ENCODE measurements around the gene ALKBH8.
A peak's percentile ranks its signal among the peaks of the same experiment; 100 is the strongest.

ALKBH8 gene

DNA sequence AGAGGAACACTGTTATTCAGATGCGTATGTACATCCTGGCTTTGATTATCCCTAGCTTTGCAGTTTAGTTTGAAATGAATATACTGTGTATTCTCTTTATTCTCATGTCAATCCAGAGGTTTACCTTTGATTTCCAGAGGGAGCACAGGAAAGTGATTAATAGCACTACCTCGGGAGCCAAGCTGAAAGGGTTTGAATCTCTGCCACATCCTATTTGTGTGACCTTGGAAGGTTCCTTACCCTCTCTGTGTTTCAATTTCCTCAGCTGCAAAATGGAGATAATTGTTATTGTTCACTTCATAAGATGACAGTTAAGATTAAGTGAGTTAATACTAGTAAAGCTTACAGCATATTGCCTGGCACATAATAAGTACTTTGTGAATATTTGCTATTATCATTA lies 43.3 kb upstream of the ALKBH8 start (continued):
- no peak for TF ChIP-seq ZNF335 (tag by site-specific recombination; conservative IDR thresholded peaks at IDR 0.05)
- TF ChIP-seq ZSCAN30 (tag by site-specific recombination; IDR thresholded peaks at IDR 0.05) = no peak
- TF ChIP-seq ZNF214 (tag by site-specific recombination; IDR thresholded peaks at IDR 0.05; ENCODE audit: borderline replicate concordance) = no peak

DNA sequence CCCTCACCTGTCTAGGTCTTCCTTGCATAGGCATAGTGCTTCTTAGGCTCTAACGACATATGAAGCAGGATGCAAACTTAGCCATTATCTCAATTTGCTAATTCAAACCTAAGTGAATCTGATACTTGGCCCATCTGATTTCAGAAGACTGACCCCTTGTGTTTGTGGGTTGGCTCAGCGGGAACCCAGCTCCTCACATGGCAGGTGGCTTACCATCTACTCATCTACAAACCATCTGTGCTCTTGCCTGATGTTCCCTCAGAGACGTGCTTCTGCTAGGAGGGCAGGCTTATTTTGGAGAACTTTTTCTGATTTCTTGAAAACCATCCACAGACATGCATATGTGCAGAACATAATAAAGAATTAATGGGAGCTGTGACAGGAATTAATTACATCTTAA lies 40.6 kb upstream of the ALKBH8 start:
- POLR2A ChIA-PET = interaction anchor here (0.5 kb wide), 1 partner anchor 9 kb away, joined by 5 read pairs; no protein-coding TSS in a partner anchor
- CTCF ChIA-PET = interaction anchor here (1.1 to 1.6 kb wide), 3 partner anchors 15 to 57 kb away, joined by 4 to 6 read pairs (median 4); no protein-coding TSS in a partner anchor
- no peaks in the 10 kb centered on the region for H3K4me1 ChIP-seq (ENCODE audit: control insufficient read depth, insufficient read depth, low read length)
- no peak overlapping the region for H3K4me3 ChIP-seq (ENCODE audit: low read depth, low read length)
- no peaks in the 10 kb centered on the region for H3K9me3 ChIP-seq (ENCODE audit: control insufficient read depth, insufficient read depth, low read depth, low read length)
- no peak overlapping the region for H3K27ac ChIP-seq (ENCODE audit: extremely low read depth, low read depth, low read length)
- TF ChIP-seq ZNF624 (tag by site-specific recombination; IDR thresholded peaks at IDR 0.05) = no peak
- TF ChIP-seq ZBTB21 (tag by site-specific recombination; IDR thresholded peaks at IDR 0.05) = no peak
- TF ChIP-seq MZF1 (tag by site-specific recombination; IDR thresholded peaks at IDR 0.05; ENCODE audit: borderline replicate concordance) = no peak
- TF ChIP-seq ZNF23 (tag by site-specific recombination; IDR thresholded peaks at IDR 0.05; ENCODE audit: borderline replicate concordance) = no peak
- no peak for TF ChIP-seq ZSCAN23 (tag by site-specific recombination; IDR thresholded peaks at IDR 0.05)
- H3K36me3 ChIP-seq (ENCODE audit: control insufficient read depth in 2 of 2, insufficient read depth in 1 of 2, low read length in 2 of 2) = no peaks in the 10 kb centered on the region

DNA sequence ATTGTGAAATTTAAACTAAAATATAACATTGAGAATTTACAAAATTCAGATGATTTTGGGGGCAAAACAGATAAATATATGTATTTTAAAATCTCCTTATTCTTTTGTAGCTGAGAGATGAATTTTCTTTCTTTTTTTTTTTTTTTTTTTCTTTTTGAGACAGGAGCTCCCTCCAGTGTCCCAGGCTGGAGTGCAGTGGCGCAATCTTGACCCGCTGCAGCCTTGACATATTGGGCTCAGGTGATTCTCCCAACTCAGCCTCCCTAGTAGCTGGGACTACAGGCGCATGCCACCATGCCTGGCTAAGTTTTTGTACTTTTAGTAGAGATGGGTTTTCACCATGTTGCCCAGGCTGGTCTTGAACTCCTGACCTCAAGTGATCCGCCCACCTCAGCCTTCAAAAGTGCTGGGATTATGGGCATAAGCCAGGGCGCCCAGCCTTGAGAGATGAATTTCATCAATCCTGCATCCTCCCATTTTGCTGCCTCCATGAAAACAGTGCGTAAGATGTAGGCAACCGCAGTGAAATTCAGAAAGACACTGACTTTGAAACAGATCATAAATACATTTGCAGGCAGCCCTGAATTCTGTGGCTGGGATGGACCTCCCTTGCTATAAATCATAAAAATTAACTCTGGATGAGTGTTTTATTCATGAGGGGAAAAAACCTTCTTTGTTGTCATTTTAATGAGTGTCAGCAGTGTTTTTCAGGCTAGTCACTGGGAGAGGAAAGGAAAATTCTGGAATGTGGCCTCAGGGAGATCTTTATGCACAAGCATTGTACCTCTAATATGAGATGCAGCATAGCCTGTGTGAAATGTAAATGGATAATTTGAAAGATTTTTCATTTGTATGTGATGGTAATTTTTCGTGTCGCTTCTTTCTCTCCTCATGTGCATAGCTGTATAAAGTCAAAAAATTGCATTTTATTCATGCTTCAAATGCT lies 39.8 kb upstream of the ALKBH8 start:
- H3K36me3 ChIP-seq (ENCODE audit: control insufficient read depth in 2 of 2, insufficient read depth in 1 of 2, low read length in 2 of 2) = no peaks in the 10 kb centered on the region
- CTCF ChIA-PET = interaction anchor here (0.6 to 1.1 kb wide), 3 partner anchors 9 to 167 kb away, joined by 3 to 5 read pairs (median 4); no protein-coding TSS in a partner anchor
- no peak overlapping the region for H3K4me3 ChIP-seq (ENCODE audit: low read depth, low read length)
- TF ChIP-seq ZNF664 (tag by site-specific recombination; IDR thresholded peaks at IDR 0.05) (no peak), ZNF791 (tag by site-specific recombination; IDR thresholded peaks at IDR 0.05) (no peak)
- TF ChIP-seq, protein P1, sequence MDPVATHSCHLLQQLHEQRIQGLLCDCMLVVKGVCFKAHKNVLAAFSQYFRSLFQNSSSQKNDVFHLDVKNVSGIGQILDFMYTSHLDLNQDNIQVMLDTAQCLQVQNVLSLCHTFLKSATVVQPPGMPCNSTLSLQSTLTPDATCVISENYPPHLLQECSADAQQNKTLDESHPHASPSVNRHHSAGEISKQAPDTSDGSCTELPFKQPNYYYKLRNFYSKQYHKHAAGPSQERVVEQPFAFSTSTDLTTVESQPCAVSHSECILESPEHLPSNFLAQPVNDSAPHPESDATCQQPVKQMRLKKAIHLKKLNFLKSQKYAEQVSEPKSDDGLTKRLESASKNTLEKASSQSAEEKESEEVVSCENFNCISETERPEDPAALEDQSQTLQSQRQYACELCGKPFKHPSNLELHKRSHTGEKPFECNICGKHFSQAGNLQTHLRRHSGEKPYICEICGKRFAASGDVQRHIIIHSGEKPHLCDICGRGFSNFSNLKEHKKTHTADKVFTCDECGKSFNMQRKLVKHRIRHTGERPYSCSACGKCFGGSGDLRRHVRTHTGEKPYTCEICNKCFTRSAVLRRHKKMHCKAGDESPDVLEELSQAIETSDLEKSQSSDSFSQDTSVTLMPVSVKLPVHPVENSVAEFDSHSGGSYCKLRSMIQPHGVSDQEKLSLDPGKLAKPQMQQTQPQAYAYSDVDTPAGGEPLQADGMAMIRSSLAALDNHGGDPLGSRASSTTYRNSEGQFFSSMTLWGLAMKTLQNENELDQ (tag by site-specific recombination; IDR thresholded peaks at IDR 0.05; ENCODE audit: low read depth) = no peak
- no peaks in the 10 kb centered on the region for H3K9me3 ChIP-seq (ENCODE audit: control insufficient read depth, insufficient read depth, low read depth, low read length)
- POLR2A ChIA-PET = interaction anchor here (0.5 kb wide), 1 partner anchor 10 kb away, joined by 5 read pairs; no protein-coding TSS in a partner anchor
- H3K27ac ChIP-seq (ENCODE audit: extremely low read depth, low read depth, low read length) = no peak overlapping the region
- no peaks in the 10 kb centered on the region for H3K4me1 ChIP-seq (ENCODE audit: control insufficient read depth, insufficient read depth, low read length)

DNA sequence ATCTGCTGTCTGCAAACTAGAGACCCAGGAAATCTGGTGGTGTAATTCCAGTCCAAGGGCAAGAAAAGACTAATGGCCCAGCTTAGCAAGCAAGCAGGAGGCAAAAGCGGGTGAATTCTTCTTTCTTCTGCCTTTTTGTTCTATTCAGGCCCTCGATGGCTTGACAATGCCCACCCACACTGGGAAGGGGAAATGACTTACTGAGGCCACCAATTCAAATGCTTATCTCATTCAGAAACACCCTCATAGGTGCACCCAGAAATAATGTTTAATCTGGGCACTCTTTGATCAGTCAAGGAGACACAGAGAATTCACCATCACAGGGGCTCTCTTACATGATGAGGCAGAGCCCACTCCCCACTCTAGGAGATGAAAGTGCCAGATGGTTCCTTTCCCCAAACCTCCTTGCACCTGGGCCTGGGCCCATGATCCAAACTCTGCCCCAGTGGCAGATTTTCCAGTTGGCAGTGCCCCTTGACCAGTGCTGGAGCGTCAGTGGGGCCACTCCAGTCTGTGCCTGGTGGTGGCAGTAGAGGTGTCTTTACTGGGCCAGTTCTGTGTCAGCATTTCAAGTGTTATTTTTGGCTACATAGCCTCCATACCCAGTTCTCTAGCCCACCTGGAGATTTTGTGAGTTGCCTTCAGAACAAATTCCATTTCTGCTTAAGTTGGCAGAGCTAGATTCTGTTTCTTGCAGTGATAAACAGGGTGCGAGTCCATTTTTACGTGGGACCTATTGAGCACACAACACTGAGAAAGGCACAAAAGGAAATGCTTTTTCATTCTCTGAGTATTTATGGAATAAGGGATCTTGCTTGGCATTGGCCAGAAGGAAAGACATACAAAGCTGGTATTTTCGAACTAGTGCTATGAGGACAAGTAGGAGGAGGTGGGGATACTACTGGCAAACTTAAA lies 32.9 kb upstream of the ALKBH8 start:
- no peaks in the 10 kb centered on the region for H3K9me3 ChIP-seq (ENCODE audit: control insufficient read depth, insufficient read depth, low read depth, low read length)
- no peak overlapping the region for H3K27ac ChIP-seq (ENCODE audit: extremely low read depth, low read depth, low read length)
- no peak overlapping the region for H3K4me3 ChIP-seq (ENCODE audit: low read depth, low read length)
- ChIA-PET POLR2A (no interaction called here), CTCF (interaction anchor here (0.6 to 1.2 kb wide), 8 partner anchors 8 to 1967 kb away, joined by 3 to 10 read pairs (median 4); no protein-coding TSS in a partner anchor)
- no peaks in the 10 kb centered on the region for H3K36me3 ChIP-seq (ENCODE audit: control insufficient read depth in 2 of 2, insufficient read depth in 1 of 2, low read length in 2 of 2)
- no peaks in the 10 kb centered on the region for H3K4me1 ChIP-seq (ENCODE audit: control insufficient read depth, insufficient read depth, low read length)
- TF ChIP-seq, protein P2, sequence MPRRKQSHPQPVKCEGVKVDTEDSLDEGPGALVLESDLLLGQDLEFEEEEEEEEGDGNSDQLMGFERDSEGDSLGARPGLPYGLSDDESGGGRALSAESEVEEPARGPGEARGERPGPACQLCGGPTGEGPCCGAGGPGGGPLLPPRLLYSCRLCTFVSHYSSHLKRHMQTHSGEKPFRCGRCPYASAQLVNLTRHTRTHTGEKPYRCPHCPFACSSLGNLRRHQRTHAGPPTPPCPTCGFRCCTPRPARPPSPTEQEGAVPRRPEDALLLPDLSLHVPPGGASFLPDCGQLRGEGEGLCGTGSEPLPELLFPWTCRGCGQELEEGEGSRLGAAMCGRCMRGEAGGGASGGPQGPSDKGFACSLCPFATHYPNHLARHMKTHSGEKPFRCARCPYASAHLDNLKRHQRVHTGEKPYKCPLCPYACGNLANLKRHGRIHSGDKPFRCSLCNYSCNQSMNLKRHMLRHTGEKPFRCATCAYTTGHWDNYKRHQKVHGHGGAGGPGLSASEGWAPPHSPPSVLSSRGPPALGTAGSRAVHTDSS (tag by site-specific recombination; IDR thresholded peaks at IDR 0.05) = no peak
- TF ChIP-seq ZNF23 (tag by site-specific recombination; IDR thresholded peaks at IDR 0.05; ENCODE audit: borderline replicate concordance) = no peak
- TF ChIP-seq ZNF239 (tag by site-specific recombination; IDR thresholded peaks at IDR 0.05) = no peak
- no peak for TF ChIP-seq ZNF621 (tag by site-specific recombination; IDR thresholded peaks at IDR 0.05)
- TF ChIP-seq ZNF350 (tag by site-specific recombination; IDR thresholded peaks at IDR 0.05) = no peak
- TF ChIP-seq KLF8 (tag by site-specific recombination; IDR thresholded peaks at IDR 0.05) = no peak
- TF ChIP-seq, protein P3, sequence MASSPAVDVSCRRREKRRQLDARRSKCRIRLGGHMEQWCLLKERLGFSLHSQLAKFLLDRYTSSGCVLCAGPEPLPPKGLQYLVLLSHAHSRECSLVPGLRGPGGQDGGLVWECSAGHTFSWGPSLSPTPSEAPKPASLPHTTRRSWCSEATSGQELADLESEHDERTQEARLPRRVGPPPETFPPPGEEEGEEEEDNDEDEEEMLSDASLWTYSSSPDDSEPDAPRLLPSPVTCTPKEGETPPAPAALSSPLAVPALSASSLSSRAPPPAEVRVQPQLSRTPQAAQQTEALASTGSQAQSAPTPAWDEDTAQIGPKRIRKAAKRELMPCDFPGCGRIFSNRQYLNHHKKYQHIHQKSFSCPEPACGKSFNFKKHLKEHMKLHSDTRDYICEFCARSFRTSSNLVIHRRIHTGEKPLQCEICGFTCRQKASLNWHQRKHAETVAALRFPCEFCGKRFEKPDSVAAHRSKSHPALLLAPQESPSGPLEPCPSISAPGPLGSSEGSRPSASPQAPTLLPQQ (tag by site-specific recombination; IDR thresholded peaks at IDR 0.05) = 0 out of 2 replicates have a peak, but pooled peaks have one; percentile 36
- no peak for TF ChIP-seq HOXD13 (CRISPR knock-in tag; IDR thresholded peaks at IDR 0.05; ENCODE audit: borderline replicate concordance)
- TF ChIP-seq ZNF654 (tag by site-specific recombination; IDR thresholded peaks at IDR 0.05; ENCODE audit: low read depth) = peak; percentile 42

All from HEK293 (cell line).